GM19438 (cell line): ENCODE results near the gene MZF1.
"Not testable (repeated sequence)": the region's sequence is repeated elsewhere in the genome, so short reads cannot be mapped to it uniquely, and the experiment has no call there.

Source experiments
- ATAC-seq: cut with Tn5 transposase; IDR thresholded peaks from one replicate; pipeline ENCODE4 v1.9.1; 2021; ENCODE audit warnings: low read depth; ENCODE audit not compliant: unreplicated experiment

Gene MZF1

DNA sequence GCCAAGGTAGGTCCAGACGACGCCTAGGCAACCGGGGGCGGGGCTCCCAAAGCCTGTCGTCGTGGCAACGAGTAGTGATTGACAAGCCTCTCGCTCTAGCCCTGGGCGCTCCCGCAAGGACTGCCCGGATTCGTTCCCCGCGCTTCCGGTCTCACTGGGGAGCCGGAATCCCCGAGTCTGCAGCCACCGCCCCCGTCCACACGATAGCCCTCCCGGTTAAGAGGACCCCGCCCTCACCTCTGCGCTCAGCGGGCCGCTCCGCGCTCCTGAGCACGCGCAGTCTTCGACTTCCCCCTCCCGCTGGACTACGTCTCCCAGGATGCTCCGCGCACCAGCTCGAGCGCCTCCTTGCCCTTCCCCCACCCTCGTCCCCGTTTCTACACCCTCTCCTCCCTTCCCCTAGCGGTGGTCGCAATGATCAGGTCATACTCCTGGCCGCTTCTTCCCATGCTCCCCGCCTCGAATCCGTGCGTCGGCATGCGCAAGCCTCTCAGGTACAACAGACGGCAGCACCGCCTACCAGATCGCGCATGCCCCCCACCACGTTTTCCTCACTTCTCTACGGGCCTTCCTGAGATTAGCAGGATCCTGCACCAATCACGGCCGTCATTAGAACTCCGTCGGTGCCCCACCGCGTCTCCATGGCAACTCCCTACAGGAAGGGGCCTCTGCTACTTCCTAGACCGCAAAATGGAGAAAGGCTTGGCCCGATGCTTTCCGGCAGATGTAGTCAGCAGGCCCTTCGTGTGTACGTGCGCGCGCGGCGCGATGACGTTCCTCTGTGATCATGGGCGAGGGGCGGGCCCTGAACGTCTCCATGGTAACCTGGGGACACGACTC lies at the start of gene MZF1:
MZF1 (minus strand) TSS at position 518 of the 840 bp plus-strand sequence. CDS start 1,946 bp downstream, outside the sequence.
- peak; percentile 49 for ATAC-seq

DNA sequence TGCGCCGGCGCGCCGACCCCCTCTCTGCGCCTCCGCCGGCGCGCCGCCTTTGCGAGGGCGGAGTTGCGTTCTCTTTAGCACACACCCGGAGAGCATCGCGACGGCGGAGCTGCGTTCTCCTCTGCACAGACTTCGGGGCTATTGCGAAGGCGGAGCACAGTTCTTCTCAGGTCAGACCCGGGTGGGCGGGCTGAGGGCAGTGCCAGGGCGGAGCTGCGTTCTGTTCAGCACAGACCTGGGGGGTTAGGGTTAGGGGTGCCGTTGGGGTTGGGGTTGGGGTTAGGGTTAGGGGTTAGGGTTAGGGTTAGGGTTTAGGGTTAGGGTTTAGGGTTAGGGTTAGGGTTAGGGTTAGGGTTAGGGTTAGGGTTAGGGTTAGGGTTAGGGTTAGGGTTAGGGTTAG lies 34.1 kb upstream of the MZF1 start:
- ATAC-seq = not testable (repeated sequence)

DNA sequence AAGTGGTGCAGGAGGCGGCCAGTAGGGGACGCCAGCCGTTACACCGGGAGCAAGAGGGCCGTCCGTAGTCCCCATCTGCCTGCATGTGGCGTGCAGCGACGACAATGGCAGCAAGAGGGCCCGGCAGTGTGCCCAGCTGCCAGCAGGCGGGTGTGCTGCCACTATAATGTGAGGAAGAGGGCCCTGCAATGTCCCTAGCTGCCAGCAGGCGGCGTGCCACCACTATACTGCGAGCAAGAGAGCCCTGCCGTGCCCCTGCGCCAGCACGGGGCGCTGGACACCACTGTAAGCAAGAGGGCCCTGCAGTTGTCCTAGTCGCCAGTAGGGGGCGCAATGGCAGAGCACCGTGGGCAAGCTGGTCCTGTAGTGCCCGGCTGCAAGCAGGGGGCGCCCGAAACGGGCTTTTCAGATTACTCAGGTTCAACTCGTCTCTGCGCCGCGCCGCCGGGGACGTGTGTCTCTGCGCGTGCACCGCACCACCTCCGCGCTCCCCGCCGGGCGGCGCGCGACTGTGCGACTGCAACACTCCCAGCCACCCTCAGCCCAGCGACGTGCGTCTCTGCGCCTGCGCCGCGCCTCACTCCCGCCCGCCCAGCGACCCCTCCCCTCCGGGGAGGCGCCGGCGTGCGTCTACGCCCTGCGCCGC lies 33.2 kb upstream of the MZF1 start:
- not testable (repeated sequence) for ATAC-seq

DNA sequence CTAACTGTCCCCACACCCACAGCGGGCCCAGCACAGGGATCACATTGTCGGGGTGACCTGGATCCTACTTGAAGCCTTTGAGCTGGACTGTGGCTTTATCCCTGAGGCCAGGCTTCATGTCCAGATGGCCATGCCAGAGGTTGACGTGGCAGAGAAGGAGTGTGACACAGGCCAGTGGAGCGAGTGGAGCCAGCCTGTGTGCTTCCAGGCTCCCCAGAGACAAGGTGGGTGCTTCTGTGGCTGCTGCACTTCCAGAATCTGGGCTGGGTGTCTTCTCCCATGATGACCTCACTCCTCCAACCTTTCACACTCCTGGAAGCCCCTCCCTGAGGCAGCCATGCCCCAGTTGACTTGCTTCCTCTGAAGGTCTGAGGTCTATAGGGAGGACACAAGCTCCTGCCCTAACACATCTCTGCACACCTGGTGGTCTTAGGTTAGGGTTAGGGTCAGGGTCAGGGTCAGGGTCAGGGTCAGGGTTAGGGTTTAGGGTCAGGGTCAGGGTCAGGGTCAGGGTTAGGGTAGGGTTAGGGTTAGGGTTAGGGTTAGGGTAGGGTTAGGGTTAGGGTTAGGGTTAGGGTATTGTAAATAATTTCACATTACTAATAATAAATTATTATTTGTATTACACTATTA lies 13.1 kb upstream of the MZF1 start:
- no peak for ATAC-seq

DNA sequence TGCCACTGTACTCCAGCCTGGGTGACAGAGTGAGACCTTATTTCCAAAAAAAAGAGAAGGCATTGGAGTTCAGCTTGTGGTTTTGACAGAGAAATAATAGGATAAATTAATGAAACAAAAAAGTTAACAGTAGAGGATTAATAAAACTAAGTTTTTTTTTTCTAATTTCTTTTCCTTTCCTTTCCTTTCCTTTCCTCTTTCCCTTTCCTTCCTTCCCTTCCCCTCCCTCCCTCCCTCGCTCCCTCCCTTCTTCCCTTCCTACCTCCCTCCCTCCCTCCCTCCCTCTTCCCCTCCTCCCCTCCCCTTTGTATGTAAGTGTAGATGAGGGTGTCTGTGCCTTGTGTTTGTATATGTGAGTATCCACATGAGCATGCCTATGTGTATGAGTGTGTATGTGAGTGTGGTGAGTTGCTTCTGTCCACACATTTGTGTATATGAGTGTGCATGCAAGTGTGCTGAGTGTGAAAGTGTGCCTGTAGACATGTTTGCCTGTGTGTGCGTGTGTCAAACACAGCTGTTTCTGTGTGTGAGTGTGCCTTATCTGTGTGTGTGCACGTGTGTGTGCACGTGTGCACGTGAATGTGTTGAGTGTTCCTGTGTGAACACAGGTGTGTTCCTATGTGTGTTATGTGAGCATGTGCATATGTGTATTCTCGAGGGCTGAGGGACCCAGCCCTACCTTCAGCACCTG lies 12.5 kb upstream of the MZF1 start:
- no peak for ATAC-seq

DNA sequence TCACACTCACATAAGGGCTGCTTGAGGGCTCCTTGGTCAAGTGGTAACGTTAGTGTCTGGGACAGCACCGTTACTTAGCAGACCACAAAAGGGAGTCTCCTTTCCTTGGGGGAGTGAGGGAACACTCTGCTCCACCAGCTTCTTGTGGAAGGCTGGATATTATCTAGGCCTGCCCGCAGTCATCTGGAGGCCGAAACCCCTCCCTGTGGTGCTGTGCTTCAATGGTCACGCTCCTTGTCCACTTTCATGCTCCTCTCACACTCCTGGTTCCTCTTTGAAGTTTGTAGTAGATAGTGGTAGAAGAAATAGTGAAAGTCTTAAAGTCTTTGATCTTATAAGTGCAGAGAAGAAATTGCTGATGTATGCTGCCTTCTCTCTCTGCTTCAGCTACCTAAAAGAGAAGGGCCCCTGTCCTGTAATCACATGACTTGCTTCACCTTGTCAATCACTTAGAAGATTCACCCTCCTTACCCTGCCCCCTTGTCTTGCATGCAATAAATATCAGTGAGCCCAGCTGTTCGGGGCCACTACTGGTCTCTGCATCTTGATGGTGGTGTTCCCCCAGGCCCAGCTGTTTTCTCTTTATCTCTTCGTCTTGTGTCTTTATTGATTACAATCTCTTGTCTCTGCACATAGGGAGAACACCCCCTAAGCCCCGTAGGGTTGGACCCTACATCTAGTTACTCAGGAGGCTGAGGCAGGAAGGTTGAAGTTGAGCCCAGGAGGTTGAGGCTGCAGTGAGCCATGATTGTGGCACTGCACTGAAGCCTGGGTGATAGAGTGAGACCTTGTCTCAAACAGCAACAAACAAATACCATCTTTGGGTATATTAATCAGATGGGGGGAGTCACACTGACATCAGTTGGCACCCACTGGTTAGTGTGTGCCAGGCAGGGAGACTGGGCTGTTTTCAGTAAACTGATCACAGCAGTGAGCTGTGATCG lies 11.6 kb upstream of the MZF1 start:
- ATAC-seq = no peak

DNA sequence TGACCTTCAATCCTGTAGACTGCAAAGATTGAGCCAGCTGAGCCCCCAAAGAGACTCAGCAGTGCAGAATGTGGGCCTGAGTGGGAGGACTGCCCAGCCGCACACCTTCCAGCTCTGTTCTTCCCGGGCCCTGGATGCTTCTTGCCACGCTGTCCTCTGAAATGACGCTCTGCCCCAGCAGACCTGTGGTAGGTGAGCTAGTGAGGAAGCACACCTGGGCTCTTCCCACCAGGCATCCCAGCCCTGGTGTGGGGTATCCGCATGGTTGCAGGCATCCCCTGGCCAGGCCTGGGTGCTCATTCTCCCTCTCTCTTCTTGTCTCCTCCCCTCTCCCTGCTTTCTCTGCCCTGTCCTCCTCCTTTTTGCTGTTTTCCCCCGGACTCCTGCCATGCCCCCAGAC lies 9.8 kb upstream of the MZF1 start:
- no peak for ATAC-seq

DNA sequence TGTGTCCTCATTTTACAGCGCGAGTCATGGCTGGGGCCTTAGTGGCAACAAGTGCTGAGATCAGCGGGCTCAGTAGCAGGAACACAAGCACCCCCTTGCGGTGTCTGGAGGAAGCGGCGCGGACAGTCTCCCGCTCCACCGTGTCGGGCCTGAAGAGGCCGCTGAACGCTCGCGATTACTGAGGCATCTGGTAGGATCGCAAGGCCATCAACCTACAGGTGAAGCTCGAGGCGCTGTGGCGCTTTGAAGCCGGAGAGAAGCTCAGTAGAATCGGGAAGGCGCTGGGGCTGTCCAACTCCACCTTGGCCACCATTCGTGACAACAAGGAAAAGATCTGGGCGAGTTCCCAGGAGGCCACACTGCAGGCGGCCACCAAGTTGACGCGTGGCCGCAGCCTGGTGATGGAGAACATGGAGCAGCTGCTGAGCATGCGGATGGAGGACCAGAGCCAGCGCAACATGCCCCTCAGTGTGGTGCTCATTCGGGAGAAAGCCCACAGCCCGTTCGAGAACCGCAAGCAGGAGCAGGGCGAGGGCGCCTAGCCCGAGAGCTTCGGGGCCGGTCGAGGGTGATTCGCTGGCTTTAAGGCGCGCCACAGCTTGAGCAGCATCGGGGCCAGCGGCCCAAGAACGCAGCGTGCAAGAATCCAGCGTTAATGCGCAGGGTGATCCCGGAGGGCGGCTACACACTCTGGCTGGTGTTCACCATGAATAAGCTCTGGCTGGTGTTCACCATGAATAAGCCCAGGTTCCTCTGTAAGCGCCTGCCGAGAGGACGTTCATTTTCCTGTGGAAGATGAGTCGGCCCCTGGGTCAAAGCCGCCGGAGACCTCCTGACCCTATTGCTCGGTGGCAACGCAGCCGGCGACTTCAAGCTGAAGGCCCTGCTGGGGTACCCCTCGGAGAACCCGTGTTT lies 8.3 kb upstream of the MZF1 start:
- peak; percentile 77 for ATAC-seq

DNA sequence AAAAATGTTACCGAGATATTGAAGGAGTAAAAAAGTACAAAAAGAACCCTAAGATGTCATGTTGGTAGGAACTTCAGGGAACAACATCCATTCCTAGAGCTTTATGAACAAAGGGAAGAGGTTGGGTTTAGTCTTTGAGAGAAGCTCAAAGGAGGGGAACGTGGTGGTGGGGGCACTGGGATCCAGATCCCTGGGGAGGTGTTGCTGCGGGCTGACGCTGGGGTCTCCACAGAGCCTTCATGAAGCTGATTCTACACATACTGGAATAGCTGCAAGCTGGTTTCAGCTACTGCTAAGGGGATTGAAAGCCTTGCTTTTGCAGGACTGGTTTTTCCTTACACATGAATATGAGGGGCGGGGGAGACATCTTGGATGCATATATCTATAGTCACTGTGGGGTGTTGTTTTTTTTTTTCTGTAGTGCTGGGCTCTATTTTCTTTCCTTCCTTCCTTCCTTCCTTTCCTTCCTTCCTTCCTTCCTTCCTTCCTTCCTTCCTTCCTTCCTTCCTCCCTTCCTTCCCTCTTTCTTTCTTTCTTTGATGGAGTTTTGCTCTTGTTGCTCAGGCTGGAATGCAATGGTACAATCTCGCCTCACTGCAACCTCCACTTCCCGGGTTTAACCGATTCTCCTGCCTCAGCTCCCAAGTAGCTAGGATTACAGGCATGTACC lies 6.5 kb upstream of the MZF1 start:
- no peak for ATAC-seq

DNA sequence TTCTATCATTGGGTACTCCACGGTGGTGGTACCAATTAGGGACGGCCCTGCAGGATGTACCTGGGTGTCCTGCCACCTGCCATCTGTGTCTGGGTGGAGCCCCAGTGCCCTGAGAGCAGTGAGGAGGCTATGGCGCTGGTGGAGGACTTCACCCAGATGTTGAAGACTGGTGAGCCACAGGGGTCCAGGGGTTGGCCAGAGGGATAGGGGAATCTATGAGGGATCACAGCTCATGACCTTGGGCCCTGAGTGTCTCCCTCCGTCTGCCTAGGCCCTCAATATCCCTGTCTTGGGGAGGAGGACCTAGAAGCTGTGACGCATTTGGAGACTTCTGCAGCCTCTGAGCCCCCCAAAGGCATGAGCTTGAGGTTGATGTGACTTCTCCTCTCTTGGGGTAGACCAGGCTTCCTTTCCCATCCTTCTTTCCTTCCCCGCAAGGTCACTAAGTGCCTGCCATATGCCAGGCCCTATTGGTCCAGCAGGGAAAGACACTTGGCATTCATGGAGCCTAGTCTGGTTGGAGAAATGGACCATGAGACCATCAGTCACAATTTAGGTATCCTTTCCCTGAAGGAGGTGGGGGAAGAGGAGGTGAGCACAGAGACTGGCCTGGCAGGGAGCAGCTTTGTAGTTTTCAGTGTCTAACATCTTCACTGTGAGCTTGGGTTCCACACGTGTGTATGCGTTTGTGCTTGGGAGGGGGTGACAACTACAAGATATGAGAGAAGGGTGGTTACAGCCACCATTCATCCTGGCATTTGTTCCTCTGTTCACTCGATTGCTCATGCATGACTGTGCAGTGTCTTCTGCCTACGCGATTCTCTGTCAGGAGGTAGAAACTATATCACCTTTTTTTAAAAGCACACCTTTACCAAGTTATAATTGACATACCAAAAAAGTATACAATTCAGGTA lies 5.1 kb upstream of the MZF1 start:
- ATAC-seq = no peak

DNA sequence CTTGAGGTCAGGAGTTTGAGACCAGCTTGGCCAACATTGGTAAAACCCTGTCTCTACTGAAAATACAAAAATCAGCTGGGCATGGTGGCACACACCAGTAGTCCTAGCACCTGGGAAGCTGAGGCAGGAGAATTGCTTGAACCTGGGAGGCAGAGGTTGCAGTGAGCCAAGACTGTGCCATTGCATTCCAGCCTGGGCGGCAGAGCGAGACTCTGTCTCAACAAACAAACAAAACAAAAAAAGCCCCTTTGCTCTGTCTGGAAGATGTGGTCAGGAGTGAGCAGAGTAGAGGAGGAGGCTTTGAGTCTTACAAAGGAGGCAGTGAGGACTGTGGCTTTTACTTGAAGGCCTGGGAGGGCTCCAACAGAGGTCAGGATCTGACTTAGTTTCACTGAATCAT lies 4.4 kb upstream of the MZF1 start:
- not testable (repeated sequence) for ATAC-seq

DNA sequence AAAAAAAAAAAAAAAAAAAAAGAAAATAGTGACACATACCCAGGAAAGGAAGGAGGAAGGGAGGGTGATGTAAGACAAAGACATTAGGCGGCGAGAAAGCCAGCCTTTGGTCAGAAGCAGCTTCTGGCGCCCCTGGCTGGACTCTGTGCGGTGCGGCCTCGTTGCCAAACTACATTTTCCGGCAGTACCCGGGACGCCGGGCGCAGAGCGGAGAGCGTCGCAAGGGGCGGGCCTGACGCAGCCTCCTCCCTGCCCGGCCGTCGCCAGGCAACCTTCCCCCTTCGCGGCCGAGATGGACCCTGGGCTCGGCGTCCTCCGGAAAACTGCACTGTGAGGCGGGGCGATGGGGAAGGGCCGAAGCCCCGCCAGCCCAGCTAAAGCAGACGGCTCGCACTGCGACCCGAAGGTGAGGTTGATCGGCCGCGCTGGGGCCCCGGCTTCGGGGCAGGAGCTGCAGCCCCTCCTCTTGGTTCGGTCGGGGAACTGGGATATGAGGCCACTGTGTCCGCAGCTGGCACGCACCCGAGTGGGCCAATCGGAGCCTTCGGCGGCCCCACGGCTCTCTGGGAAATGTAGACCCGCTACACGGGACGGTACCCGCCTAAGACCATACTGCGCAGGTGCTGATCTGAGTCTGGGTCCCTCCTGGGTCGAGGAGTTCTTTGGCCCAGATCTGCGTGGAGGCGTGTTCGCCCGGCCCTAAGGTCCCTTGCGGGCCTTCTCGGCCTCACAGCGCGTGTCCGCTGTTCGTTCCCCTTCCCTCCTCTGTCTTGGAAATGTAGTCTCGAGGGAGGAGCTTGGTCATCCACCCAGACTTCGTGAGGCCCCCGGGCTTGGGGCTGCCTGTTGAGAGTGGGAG lies 2.3 kb upstream of the MZF1 start:
- ATAC-seq = peak; percentile 42

DNA sequence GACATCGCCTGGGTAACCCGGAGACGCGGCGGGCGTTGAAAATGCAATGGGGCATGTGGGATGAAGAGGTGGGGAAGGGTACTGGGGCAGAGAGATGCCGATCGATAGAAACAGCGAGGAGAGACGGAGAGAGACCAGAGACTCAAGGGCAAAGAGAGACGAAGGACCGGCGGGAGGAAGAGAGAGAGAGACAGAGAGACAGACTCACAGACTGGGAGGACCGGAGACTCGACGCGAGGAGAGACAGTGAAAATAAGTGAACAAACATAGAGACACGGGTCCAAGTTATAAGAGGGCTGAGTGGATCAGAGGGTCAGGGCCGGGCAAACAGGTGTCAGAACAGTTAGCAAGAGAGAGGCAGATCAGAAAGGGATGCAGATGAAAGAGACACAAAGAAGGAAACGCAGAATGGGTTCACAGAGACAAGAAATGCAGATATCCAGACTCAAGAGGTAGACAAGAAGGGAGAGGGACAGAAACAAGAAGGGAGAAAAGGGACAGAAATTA lies 576 bp upstream of the MZF1 start:
- ATAC-seq = no peak

DNA sequence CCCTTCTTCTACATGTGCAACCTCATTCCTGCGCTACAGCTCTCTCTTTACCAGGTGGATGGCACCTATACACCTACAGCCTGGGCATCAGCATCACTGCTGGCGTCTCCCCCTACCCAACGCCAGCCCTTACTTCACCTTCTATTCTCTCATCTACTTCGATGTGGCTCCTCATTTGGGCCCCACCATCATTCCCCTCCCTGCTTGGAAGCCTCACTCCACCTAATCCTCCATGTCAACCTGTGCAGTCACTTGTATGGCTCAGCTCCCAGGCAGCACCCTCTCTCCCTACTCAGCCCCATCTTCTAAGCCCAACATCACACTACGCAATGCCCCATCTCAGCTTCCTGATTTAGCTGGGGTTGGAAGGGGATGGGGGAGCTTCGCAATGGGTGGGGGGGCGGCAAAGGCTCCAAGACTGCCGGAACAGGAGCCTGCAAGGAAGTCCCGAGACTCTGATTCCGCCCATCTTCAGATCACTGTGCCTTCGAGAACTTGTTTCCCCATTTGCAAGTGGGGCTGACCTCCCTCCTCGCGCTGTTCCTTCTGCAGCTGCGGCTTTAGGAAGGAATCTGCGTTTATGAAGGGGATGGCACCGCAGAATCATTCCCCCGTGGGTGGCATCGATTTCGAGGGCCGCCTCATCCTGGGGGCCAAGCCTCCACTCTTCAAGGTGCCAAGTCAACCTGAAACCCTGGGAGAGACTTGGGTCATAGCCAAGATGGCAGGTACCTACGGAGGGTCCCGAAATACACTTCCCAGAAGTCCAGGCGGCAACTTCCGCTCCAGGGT lies 913 bp downstream of the MZF1 start:
- no peak for ATAC-seq

DNA sequence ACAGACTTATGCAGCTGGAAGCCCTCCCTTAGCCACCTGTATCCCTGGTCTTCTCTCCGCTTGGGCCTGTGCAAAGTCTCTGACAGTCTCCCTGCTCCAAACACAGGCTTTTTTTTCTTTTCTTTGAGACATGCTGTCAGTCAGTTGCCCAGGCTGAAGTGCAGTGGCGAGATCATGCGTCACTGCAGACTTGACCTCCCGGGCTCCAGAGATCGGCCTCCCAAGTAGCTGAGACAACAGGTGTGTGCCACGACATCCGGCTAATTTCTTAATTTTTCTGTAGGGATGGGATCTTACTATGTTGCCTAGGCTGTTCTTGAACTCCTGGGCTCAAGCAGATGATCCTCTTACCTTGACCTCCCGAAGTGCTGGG lies 1.6 kb downstream of the MZF1 start:
- ATAC-seq = no peak
